Measurements from ENCODE around the gene CLIC5. TPM values are rescaled to one million over a fixed set of nuclear protein-coding genes. Genes with fewer than 3 reads are reported as not detected.
A peak's percentile ranks its signal among the peaks of the same experiment; 100 is the strongest.

CLIC5 gene
- total RNA-seq, 8 experiments from 2014 or later, result 0.05 to 1.7 (median 0.38) TPM; not detected in 1

- Histone ChIP-seq H3K27ac (no peak overlapping the region), H3K4me1 (replicated peaks in 1 of 2) (peaks cover 8 to 14% of the 10 kb centered on the region in 2 donors), H3K4me3 (no peak overlapping the region)
- in situ Hi-C loops (cut with MboI; ENCODE audit: low pct_unique_long_range_greater_than_20kb in 2 of 9, low sequenced_read_pairs in 9 of 9, unreplicated experiment in 9 of 9), result loop anchor here in 4 of 9 experiments (25.0 kb wide), 6 partner anchors 165 to 1440 kb away; partner anchors contain the start of gene SUPT3H (in 1 of the 4)
- no peak for ATAC-seq (replicated peaks in 6 of 8)
- WGBS, 10 experiments, result 40 to 81% (median 74%) methylated on average over 1 to 4 of the region's 7 CpGs; no CpG with 5 or more reads in 2 of the 10 experiments
Observed at GRCh38 chr6:45901767-45902650, 113.7 kb downstream of the CLIC5 start.

GRCh38 chr6:45900808-45901752, 114.6 kb downstream of the CLIC5 start:
- in situ Hi-C loops (cut with MboI; ENCODE audit: low pct_unique_long_range_greater_than_20kb in 2 of 9, low sequenced_read_pairs in 9 of 9, unreplicated experiment in 9 of 9), result loop anchor here in 4 of 9 experiments (25.0 kb wide), 6 partner anchors 164 to 1439 kb away; partner anchors contain the start of gene SUPT3H (in 1 of the 4)
- Histone ChIP-seq H3K4me1 (replicated peaks in 1 of 2) (peaks cover 8 to 14% of the 10 kb centered on the region in 2 donors), H3K27ac (no peak overlapping the region), H3K4me3 (no peak overlapping the region)
- peak in 4 of 8 experiments; percentile 23 to 98 (median 60) for ATAC-seq (replicated peaks in 6 of 8)
- WGBS, 10 experiments, result 41 to 89% (median 67%) methylated on average over 3 to 7 of the region's 9 CpGs; no CpG with 5 or more reads in 1 of the 10 experiments

GRCh38 chr6:45899683-45899946, 116.0 kb downstream of the CLIC5 start:
- H3K4me1 ChIP-seq (replicated peaks in 1 of 2), result peaks cover 8 to 14% of the 10 kb centered on the region in 2 donors
- no peak for ATAC-seq (replicated peaks in 6 of 8)
- in situ Hi-C loops (cut with MboI; ENCODE audit: low pct_unique_long_range_greater_than_20kb in 2 of 9, low sequenced_read_pairs in 9 of 9, unreplicated experiment in 9 of 9), result no loop called here
- no peak overlapping the region for H3K4me3 ChIP-seq
- no peak overlapping the region for H3K27ac ChIP-seq
- WGBS, 10 experiments, result 72 to 100% (median 83%) methylated on average over 1 to 4 of the region's 4 CpGs; no CpG with 5 or more reads in 4 of the 10 experiments

GRCh38 chr6:45898941-45899682, 116.5 kb downstream of the CLIC5 start:
- H3K4me3 ChIP-seq, result no peak overlapping the region
- WGBS, 10 experiments, result 37 to 93% (median 59%) methylated on average over 3 to 6 of the region's 7 CpGs; no CpG with 5 or more reads in 2 of the 10 experiments
- in situ Hi-C loops (cut with MboI; ENCODE audit: low pct_unique_long_range_greater_than_20kb in 2 of 9, low sequenced_read_pairs in 9 of 9, unreplicated experiment in 9 of 9), result no loop called here

GRCh38 chr6:45896783-45897441, 118.7 kb downstream of the CLIC5 start:
- no peak overlapping the region for H3K27ac ChIP-seq
- peaks cover 8 to 14% of the 10 kb centered on the region in 2 donors for H3K4me1 ChIP-seq (replicated peaks in 1 of 2)
- H3K4me3 ChIP-seq, result no peak overlapping the region
- ATAC-seq (replicated peaks in 6 of 8), result no peak
- 0 to 88% (median 80%) methylated on average over 1 to 3 of the region's 6 CpGs; no CpG with 5 or more reads in 3 of the 10 experiments for WGBS, 10 experiments
- in situ Hi-C loops (cut with MboI; ENCODE audit: low pct_unique_long_range_greater_than_20kb in 2 of 9, low sequenced_read_pairs in 9 of 9, unreplicated experiment in 9 of 9), result no loop called here

More at GRCh38 chr6:45898941-45899682, 116.5 kb downstream of the CLIC5 start:
- H3K4me1 ChIP-seq (replicated peaks in 1 of 2), result peaks cover 8 to 14% of the 10 kb centered on the region in 2 donors
- H3K27ac ChIP-seq, result no peak overlapping the region
- ATAC-seq (replicated peaks in 6 of 8), result peak in 5 of 8 experiments; percentile 47 to 79 (median 67)

- in situ Hi-C loops (cut with MboI; ENCODE audit: low pct_unique_long_range_greater_than_20kb in 2 of 9, low sequenced_read_pairs in 9 of 9, unreplicated experiment in 9 of 9), result no loop called here
- 50 to 100% (median 71%) methylated on average over 1 to 5 of the region's 5 CpGs for WGBS, 10 experiments
- ATAC-seq (replicated peaks in 6 of 8), result no peak
- peaks cover 8 to 14% of the 10 kb centered on the region in 2 donors for H3K4me1 ChIP-seq (replicated peaks in 1 of 2)
- H3K27ac ChIP-seq, result no peak overlapping the region
- H3K4me3 ChIP-seq, result no peak overlapping the region
Observed at GRCh38 chr6:45895569-45895968, 120.1 kb downstream of the CLIC5 start.

GRCh38 chr6:45892696-45893245, 122.9 kb downstream of the CLIC5 start:
- no peak overlapping the region for H3K27ac ChIP-seq
- H3K4me3 ChIP-seq, result no peak overlapping the region
- no peaks in the 10 kb centered on the region for H3K4me1 ChIP-seq (replicated peaks in 1 of 2)
- no peak for ATAC-seq (replicated peaks in 6 of 8)
- in situ Hi-C loops (cut with MboI; ENCODE audit: low pct_unique_long_range_greater_than_20kb in 2 of 9, low sequenced_read_pairs in 9 of 9, unreplicated experiment in 9 of 9), result no loop called here
- 55 to 97% (median 75%) methylated on average over 3 to 4 of the region's 4 CpGs for WGBS, 10 experiments

GRCh38 chr6:45892196-45892595, 123.5 kb downstream of the CLIC5 start:
- Histone ChIP-seq H3K4me3 (no peak overlapping the region), H3K4me1 (replicated peaks in 1 of 2) (no peaks in the 10 kb centered on the region), H3K27ac (no peak overlapping the region)
- 80 to 100% (median 100%) methylated on average over 1 to 2 of the region's 2 CpGs; no CpG with 5 or more reads in 4 of the 10 experiments for WGBS, 10 experiments
- no peak for ATAC-seq (replicated peaks in 6 of 8)
- in situ Hi-C loops (cut with MboI; ENCODE audit: low pct_unique_long_range_greater_than_20kb in 2 of 9, low sequenced_read_pairs in 9 of 9, unreplicated experiment in 9 of 9), result no loop called here

- in situ Hi-C loops (cut with MboI; ENCODE audit: low pct_unique_long_range_greater_than_20kb in 2 of 9, low sequenced_read_pairs in 9 of 9, unreplicated experiment in 9 of 9), result no loop called here
- no peak overlapping the region for H3K27ac ChIP-seq
- no peak overlapping the region for H3K4me3 ChIP-seq
- no peak for ATAC-seq (replicated peaks in 6 of 8)
- H3K4me1 ChIP-seq (replicated peaks in 1 of 2), result no peaks in the 10 kb centered on the region
- 0 to 80% (median 25%) methylated on average over 1 to 2 of the region's 2 CpGs; no CpG with 5 or more reads in 5 of the 10 experiments for WGBS, 10 experiments
Observed at GRCh38 chr6:45886776-45887175, 128.9 kb downstream of the CLIC5 start.

- ATAC-seq (replicated peaks in 6 of 8), result no peak
- Histone ChIP-seq H3K27ac (no peak overlapping the region), H3K4me1 (replicated peaks in 1 of 2) (peaks cover 17 to 18% of the 10 kb centered on the region in 2 donors), H3K4me3 (no peak overlapping the region)
- 50 to 100% (median 88%) methylated on average over 1 to 4 of the region's 4 CpGs; no CpG with 5 or more reads in 2 of the 10 experiments for WGBS, 10 experiments
- in situ Hi-C loops (cut with MboI; ENCODE audit: low pct_unique_long_range_greater_than_20kb in 2 of 9, low sequenced_read_pairs in 9 of 9, unreplicated experiment in 9 of 9), result no loop called here
Observed at GRCh38 chr6:45884336-45884735, 131.3 kb downstream of the CLIC5 start.

- Histone ChIP-seq H3K27ac (no peak overlapping the region), H3K4me1 (replicated peaks in 1 of 2) (peaks cover 17 to 18% of the 10 kb centered on the region in 2 donors), H3K4me3 (no peak overlapping the region)
- ATAC-seq (replicated peaks in 6 of 8), result no peak
- 60 to 100% (median 80%) methylated on average over 1 to 2 of the region's 2 CpGs; no CpG with 5 or more reads in 5 of the 10 experiments for WGBS, 10 experiments
- in situ Hi-C loops (cut with MboI; ENCODE audit: low pct_unique_long_range_greater_than_20kb in 2 of 9, low sequenced_read_pairs in 9 of 9, unreplicated experiment in 9 of 9), result no loop called here
Observed at GRCh38 chr6:45882671-45883070, 133.0 kb downstream of the CLIC5 start.

Data from motor neuron (in vitro differentiated cells).